ENCODE measurements around the gene QRFP. TPM values are rescaled to one million over a fixed set of nuclear protein-coding genes. Genes with fewer than 3 reads are reported as not detected.

Gene QRFP
- total and polyA plus RNA-seq, 2 of the 8 experiments (the other 6 are each of a cell fraction or from before 2014, with no cell fraction given) = not detected

DNA sequence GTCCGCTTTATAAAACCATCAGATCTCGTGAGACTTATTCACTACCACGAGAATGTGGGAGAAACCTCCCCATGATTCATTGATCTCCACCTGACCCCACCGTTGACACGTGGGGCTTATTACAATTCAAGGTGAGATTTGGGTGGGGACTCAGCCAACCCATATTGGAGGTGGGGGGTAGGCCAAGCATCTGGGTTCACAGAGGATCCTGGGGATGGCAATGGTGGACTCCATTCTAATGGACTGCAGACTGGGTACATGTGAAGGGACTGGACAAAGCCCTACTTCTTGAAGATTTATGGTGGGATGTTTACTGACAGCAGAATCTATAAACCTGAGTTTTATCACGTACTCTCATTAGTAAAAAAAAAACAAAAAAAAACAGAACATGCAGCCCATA lies 15.1 kb downstream of the QRFP start (continued):
- TF ChIP-seq GTF2F1 (IDR thresholded peaks at IDR 0.05; ENCODE audit: borderline replicate concordance, low read depth, low read length) = no peak
- TF ChIP-seq KDM5A (IDR thresholded peaks at IDR 0.05; ENCODE audit: low read length) = no peak
- no peak for TF ChIP-seq KDM1A (IDR thresholded peaks at IDR 0.05; ENCODE audit: borderline replicate concordance, low read length)
- TF ChIP-seq, protein P1, sequence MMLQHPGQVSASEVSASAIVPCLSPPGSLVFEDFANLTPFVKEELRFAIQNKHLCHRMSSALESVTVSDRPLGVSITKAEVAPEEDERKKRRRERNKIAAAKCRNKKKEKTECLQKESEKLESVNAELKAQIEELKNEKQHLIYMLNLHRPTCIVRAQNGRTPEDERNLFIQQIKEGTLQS (IDR thresholded peaks at IDR 0.05; ENCODE audit: insufficient read depth, low read depth, low read length) = no peak

Measured in H1 (cell line).